RCC 7860 (cell line): ENCODE measurements around the gene IGF2BP2.
A peak's percentile ranks its signal among the peaks of the same experiment; 100 is the strongest.
"Not testable (repeated sequence)": the region's sequence is repeated elsewhere in the genome, so short reads cannot be mapped to it uniquely, and the experiment has no call there.

ENCODE experiments used
- DNase-seq: peaks from one replicate; pipeline ENCODE4 v3.0.0-alpha.2; 2015; ENCODE audit warnings: low spot score
- FAIRE-seq: peaks from 2 replicates; lab custom pipeline; 2012; peaks lifted over from hg19 to GRCh38; lab: Jason Lieb, UNC

The IGF2BP2 gene

GRCh38 chr3:185838417-185838989 is 13.7 kb upstream of the IGF2BP2 start:
- DNase-seq, FAIRE-seq: not testable (repeated sequence)

GRCh38 chr3:185837414-185837813 is 12.6 kb upstream of the IGF2BP2 start:
- FAIRE-seq (no peak), DNase-seq (no peak)

- DNase-seq (no peak), FAIRE-seq (no peak)
These were observed 7.1 kb upstream of the IGF2BP2 start for GRCh38 chr3:185831990-185832389.

DNA sequence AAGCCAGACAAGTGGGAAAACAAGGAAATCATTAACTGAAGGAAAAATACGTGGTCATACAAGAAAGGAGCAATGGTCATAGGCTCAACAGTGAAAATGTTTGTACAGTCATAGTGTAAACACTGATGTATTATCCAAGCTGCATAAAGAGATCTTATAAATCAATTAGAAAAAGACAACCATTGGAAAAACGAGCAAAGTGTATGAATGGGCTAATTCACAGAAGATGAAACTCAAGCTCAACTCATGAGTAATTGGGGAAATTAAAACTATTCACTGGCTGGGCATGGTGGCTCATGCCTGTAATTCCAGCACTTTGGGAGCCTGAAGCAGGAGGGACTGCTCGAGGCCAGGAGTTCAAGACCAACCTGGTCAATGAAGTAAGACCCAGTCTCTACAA is 6.4 kb upstream of the IGF2BP2 start:
- DNase-seq: no peak
- FAIRE-seq: no peak

DNA sequence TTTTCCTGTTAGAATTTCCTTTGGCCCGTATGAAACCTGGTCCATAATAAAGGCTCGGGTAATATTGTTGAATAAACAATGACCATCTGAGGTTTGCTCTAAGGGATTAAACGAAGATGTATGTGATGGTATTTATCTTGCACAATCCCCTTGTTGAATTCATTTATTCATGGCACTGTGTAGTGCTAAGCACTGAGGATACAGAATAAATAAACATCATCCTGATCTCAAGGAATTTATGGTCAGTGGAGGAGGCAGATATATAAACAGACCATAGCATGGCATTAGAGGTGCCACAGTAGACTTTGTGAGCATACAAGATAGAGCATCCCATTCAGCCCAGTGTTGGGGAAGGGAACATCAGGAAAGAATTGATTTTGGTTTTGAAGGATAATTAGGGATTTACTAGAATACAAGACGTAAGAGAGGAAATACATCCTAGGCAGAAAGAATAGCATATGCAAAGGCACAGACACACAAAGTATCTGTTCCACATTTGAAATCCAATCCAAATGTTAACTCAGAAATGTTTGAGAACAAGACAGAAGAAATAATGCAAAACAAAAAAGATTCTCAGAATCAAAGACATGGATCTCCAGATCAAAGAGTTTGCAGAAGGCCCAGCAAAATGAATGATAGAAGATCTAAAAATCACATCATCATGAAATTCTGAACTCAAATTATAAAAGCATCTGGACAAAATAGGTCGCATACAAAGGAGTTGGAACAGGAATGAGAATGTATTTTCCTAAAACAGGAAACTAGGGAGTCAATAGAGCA is 5.4 kb upstream of the IGF2BP2 start:
- FAIRE-seq: no peak
- DNase-seq: no peak

GRCh38 chr3:185828755-185829154 is 3.9 kb upstream of the IGF2BP2 start:
- no peak for DNase-seq
- FAIRE-seq: no peak

DNA sequence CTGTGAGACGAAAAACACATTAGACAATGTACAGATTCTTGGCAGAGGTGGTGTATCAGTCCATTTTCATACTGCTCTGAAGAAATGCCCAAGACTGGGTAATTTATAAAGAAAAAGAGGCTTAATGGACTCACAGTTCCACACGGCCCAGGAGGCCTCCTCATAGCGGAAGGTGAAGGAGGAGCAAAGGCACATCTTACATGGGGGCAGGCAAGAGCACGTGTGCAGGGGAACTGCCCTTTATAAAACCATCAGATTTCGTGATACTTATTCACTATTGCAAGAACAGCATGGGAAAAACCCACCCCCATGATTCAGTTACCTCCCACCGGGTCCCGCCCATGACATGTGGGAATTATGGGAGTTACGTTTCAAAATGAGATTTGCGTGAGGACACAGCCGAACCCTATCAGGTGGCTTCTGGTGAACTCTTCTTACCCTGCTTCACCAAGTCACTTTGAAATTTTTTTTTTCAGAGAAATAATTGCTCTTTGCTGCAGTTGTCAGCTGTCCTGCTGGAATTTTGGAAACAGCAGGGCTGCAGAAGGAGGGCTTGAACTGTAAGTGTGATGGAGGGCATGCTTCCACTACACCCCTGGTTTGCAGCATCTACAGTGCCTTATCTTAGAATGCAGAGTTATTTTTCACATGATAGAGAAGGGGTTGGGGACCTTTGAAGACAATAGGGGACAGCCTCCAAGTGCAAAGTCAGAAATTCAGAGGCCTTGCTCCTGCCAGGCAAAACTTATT is 2.9 kb upstream of the IGF2BP2 start:
- DNase-seq (no peak), FAIRE-seq (no peak)

- FAIRE-seq (no peak), DNase-seq (peak; percentile 44)
These were observed 1.0 kb upstream of the IGF2BP2 start for GRCh38 chr3:185825639-185826481.

GRCh38 chr3:185824051-185825005 is 514 bp downstream of the IGF2BP2 start:
- FAIRE-seq (no peak), DNase-seq (no peak)

DNA sequence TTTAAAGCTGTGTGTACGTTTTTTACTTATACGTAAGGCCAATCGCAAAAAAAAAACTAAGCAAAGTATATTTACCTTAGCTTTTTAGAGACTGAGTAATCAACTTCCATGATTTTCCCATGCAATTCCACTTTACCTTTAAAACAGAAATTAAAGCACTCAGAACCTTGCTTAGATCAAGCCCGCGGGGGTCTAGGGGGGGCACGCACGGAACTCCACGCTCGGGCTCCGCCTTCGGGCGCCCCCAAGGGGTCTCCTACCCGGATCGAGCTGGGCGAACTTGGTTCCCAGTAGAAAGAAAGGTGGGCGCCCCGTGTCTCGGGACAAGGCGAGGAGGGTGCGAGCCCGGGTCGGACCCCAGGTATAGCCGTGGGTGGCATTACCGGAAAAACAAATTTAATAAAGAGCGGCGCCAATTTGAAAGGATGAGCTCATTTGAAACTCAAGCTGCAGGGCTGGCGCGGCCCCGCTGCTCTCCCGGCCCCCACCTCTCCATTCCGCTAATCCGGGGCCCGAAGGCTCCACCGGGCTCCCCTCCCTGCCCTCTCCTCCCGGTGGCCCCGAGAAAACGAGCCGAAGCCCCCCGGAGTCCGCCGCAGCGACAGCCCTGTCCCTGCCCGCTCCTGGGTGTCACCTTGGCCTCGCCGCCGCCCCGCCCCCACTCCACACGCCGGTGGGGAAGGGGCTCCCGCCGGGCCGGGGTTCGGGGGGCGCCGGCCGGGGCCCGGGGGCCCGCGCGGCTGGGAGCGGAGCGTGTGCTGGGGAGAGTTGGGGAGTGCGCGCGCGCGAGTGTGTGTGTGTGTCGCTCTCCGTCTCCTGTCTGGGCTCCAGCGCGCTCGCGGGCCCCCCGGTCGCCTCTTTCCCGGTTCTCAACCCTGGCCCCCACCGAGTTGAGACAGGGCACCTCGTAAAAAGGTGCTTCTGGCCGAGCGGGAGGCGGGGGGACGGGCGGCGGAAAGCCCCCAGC is 1.5 kb downstream of the IGF2BP2 start:
- no peak for DNase-seq
- peak; percentile 32 for FAIRE-seq

GRCh38 chr3:185822221-185823000 is 2.4 kb downstream of the IGF2BP2 start:
- DNase-seq (peak; percentile 70), FAIRE-seq (no peak)

GRCh38 chr3:185820973-185821758 is 3.7 kb downstream of the IGF2BP2 start:
- DNase-seq (peak; percentile 86), FAIRE-seq (peak; percentile 97)

DNA sequence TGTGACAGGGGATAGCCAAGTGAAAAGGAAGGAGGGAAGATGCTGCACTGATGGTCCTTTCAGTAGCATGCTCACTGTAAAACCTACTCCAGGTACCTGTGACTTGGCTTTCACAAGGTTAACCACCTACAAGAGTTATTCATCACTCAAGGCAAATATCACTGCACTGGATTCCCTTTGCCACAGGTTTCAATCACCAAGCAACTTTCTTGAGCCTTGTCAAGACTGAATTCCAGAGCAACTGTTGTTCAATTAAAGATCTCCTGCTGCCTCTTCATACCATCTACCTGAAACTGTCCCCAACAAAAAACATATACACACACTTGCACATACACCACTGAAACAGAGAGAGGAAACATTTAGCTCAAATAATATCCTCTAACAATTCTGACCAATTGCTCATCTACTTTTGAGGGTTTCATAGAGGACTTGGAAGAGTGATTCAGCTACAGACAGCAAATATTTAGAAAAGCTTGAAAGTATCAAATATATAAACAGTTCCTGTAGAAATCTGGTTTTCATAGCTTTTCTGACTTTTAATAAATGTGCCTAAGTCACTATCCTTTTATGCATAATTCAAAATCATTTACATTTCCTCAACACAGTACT is 6.5 kb downstream of the IGF2BP2 start:
- FAIRE-seq: peak; percentile 23
- DNase-seq: no peak

GRCh38 chr3:185815391-185816282 is 9.2 kb downstream of the IGF2BP2 start:
- FAIRE-seq (peak; percentile 80), DNase-seq (peak; percentile 61)

DNA sequence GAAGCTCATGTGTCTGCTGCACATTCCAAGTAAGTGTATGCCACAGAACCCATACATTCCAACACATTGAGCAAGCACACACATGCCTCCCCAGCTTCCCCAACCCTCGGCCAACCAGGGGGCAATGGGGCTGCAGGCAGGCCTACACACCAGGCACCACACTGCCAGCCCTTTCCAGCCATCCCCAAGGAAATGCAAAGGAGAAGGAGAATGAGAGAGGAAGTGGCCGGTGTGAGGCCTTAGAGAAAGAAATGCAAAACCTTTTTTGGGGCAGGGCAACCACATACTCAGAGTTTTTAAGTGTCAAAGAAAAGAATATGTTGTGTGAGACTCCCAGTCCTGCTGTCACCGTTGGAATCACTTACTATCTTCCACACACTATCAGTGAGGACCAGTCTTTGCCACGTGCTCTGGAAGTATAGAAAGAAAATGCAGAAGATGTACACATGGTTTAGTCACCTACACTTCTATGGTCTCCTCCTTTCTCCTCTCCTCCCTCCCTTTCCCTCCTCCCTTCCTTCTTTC is 11.1 kb downstream of the IGF2BP2 start:
- DNase-seq (peak; percentile 70), FAIRE-seq (peak; percentile 72)
